ENCODE data around the gene CIROP.

CIROP gene

DNA sequence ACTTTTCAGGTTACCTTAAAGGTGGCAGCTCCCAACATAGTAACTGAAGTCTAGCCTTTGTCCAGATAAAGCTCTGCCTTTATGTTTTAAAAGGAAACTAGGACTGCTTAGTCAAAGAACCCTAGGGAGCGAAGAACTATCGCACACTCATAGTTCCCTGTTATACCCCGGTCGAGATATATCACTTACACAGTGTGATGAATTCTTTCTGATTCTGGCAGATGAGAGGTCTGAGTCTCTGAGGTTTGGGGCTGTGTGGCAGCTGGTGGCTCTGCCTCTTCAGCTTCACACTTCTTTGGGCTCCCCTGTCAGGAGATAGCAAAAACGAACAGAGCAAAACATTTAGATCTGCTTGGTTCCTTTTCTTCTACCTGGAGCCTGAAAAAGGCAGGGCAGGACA, 26.8 kb downstream of the CIROP start:
- H3K27ac ChIP-seq (ENCODE audit: low read depth, low read length) = no peak overlapping the region
- 0 out of 2 replicates have a peak, but pooled peaks cover 3% of the 10 kb centered on the region for H3K79me2 ChIP-seq (ENCODE audit: control insufficient read depth, low read length)
- H3K4me2 ChIP-seq (ENCODE audit: low read length) = no peak overlapping the region
- peaks cover 88% of the 10 kb centered on the region for H3K36me3 ChIP-seq (ENCODE audit: control insufficient read depth, low read length)
- H3F3A ChIP-seq (ENCODE audit: control insufficient read depth, insufficient read depth) = peaks cover 20% of the 10 kb centered on the region
- no peaks in the 10 kb centered on the region for H3K4me1 ChIP-seq (ENCODE audit: control insufficient read depth, low read length)
- H3K9me2 ChIP-seq (replicated peaks; ENCODE audit: control insufficient read depth, low read length) = no peaks in the 10 kb centered on the region
- H3K27me3 ChIP-seq (ENCODE audit: control insufficient read depth, low read length) = no peaks in the 10 kb centered on the region
- H3K4me3 ChIP-seq (ENCODE audit: low read length) = no peak overlapping the region
- no peaks in the 10 kb centered on the region for H3K9me3 ChIP-seq (ENCODE audit: control insufficient read depth, insufficient read depth, low read length)
- TF ChIP-seq, protein P1, sequence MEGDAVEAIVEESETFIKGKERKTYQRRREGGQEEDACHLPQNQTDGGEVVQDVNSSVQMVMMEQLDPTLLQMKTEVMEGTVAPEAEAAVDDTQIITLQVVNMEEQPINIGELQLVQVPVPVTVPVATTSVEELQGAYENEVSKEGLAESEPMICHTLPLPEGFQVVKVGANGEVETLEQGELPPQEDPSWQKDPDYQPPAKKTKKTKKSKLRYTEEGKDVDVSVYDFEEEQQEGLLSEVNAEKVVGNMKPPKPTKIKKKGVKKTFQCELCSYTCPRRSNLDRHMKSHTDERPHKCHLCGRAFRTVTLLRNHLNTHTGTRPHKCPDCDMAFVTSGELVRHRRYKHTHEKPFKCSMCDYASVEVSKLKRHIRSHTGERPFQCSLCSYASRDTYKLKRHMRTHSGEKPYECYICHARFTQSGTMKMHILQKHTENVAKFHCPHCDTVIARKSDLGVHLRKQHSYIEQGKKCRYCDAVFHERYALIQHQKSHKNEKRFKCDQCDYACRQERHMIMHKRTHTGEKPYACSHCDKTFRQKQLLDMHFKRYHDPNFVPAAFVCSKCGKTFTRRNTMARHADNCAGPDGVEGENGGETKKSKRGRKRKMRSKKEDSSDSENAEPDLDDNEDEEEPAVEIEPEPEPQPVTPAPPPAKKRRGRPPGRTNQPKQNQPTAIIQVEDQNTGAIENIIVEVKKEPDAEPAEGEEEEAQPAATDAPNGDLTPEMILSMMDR (IDR thresholded peaks at IDR 0.05; ENCODE audit: low read depth, low read length, poor library complexity, severe bottlenecking) = no peak
- TF ChIP-seq EZH2phosphoT487 (IDR thresholded peaks at IDR 0.05; ENCODE audit: borderline replicate concordance, low read length) = no peak
- H4K20me1 ChIP-seq (ENCODE audit: control insufficient read depth, insufficient read depth, low read depth, low read length) = no peaks in the 10 kb centered on the region

DNA sequence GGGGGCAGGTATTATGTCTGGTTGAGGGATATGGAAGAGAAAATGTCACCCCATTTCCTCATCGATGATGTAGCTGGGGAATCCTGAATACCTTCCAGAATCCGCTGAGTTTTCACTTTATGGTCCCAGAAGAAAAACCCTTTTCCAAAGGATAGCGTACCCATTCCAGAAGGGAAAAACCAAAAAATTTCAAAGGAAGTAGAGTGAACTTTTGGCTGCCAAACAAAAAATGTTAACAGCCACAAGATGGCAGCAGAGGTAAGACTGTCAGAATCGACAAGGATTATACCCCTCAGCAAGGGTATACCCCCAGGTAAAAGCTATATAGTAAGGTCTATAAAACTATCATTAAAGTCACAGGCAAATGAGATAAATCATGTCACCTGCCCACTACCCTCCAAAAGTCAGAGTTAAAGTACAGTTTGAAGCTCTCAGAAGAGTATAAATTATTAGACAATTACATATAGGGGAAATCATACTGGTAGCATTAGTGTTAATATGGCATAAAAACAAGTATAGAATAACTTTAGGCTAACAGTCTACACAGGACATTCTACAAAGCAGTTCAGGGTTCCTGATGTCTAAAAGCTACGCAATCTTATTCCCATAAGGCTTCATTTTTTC, 27.9 kb downstream of the CIROP start:
- H3K9me3 ChIP-seq (ENCODE audit: control insufficient read depth, insufficient read depth, low read length) = no peaks in the 10 kb centered on the region
- no peak overlapping the region for H3K27ac ChIP-seq (ENCODE audit: low read depth, low read length)
- H3K79me2 ChIP-seq (ENCODE audit: control insufficient read depth, low read length) = peaks cover 5% of the 10 kb centered on the region
- TF ChIP-seq, protein P1 (IDR thresholded peaks at IDR 0.05; ENCODE audit: low read depth, low read length, poor library complexity, severe bottlenecking) = peak; percentile 81
- no peak for TF ChIP-seq EZH2phosphoT487 (IDR thresholded peaks at IDR 0.05; ENCODE audit: borderline replicate concordance, low read length)
- H3K4me1 ChIP-seq (ENCODE audit: control insufficient read depth, low read length) = peaks cover 4% of the 10 kb centered on the region
- H3F3A ChIP-seq (ENCODE audit: control insufficient read depth, insufficient read depth) = peaks cover 28% of the 10 kb centered on the region
- no peaks in the 10 kb centered on the region for H3K27me3 ChIP-seq (ENCODE audit: control insufficient read depth, low read length)
- no peak overlapping the region for H3K4me2 ChIP-seq (ENCODE audit: low read length)
- H4K20me1 ChIP-seq (ENCODE audit: control insufficient read depth, insufficient read depth, low read depth, low read length) = no peaks in the 10 kb centered on the region
- H3K9me2 ChIP-seq (replicated peaks; ENCODE audit: control insufficient read depth, low read length) = no peaks in the 10 kb centered on the region
- no peak overlapping the region for H3K4me3 ChIP-seq (ENCODE audit: low read length)
- H3K36me3 ChIP-seq (ENCODE audit: control insufficient read depth, low read length) = peaks cover 90% of the 10 kb centered on the region

DNA sequence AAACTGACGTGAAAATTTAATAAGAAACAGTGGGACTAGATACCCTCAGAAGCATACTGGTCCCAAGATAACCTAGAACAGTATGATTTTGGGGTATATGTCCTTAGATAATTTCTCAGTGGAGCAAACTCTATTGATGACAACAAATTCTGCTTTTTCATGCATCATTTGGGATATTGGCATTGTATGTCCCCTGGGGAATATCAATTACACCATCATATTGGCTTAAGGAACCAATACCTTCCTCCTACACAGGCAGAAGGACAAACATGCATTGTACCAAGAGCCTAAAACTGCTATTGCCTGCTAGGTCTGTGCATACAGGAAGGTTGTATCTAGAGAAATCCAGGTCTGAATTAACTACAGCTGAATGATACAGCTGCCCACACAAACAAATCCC, 29.9 kb downstream of the CIROP start:
- peaks cover 24% of the 10 kb centered on the region for H3K79me2 ChIP-seq (ENCODE audit: control insufficient read depth, low read length)
- H3F3A ChIP-seq (ENCODE audit: control insufficient read depth, insufficient read depth) = peaks cover 30% of the 10 kb centered on the region
- no peaks in the 10 kb centered on the region for H4K20me1 ChIP-seq (ENCODE audit: control insufficient read depth, insufficient read depth, low read depth, low read length)
- H3K36me3 ChIP-seq (ENCODE audit: control insufficient read depth, low read length) = peaks cover 82% of the 10 kb centered on the region
- no peak overlapping the region for H3K4me3 ChIP-seq (ENCODE audit: low read length)
- no peaks in the 10 kb centered on the region for H3K27me3 ChIP-seq (ENCODE audit: control insufficient read depth, low read length)
- no peaks in the 10 kb centered on the region for H3K9me2 ChIP-seq (replicated peaks; ENCODE audit: control insufficient read depth, low read length)
- TF ChIP-seq, protein P1 (IDR thresholded peaks at IDR 0.05; ENCODE audit: low read depth, low read length, poor library complexity, severe bottlenecking) = no peak
- no peak for TF ChIP-seq EZH2phosphoT487 (IDR thresholded peaks at IDR 0.05; ENCODE audit: borderline replicate concordance, low read length)
- H3K4me1 ChIP-seq (ENCODE audit: control insufficient read depth, low read length) = peaks cover 16% of the 10 kb centered on the region
- H3K27ac ChIP-seq (ENCODE audit: low read depth, low read length) = no peak overlapping the region
- no peaks in the 10 kb centered on the region for H3K9me3 ChIP-seq (ENCODE audit: control insufficient read depth, insufficient read depth, low read length)
- no peak overlapping the region for H3K4me2 ChIP-seq (ENCODE audit: low read length)
